Hepatocyte (in vitro differentiated cells): ENCODE results near the gene TCF4. TPM values are rescaled to one million over a fixed set of nuclear protein-coding genes. Genes with fewer than 3 reads are reported as not detected.

Experiments used
- DNase-seq: peaks from one replicate; pipeline ENCODE4 v3.0.0-alpha.2; 2016; ENCODE audit warnings: low spot score
- H2AFZ ChIP-seq: fragments of 200-600 bp; sonication (generic); 2 replicates; pipeline ENCODE4 v1.6.0; 2016; ENCODE audit warnings: antibody characterized with exemption, mild to moderate bottlenecking
- H3K27ac ChIP-seq: fragments of 200-600 bp; sonication (generic); 2 replicates; pipeline ENCODE4 v1.5.1; 2016; ENCODE audit warnings: mild to moderate bottlenecking
- H3K27me3 ChIP-seq: fragments of 200-600 bp; sonication (generic); 2 replicates; pipeline ENCODE4 v1.6.1; 2016
- H3K36me3 ChIP-seq: fragments of 200-600 bp; sonication (generic); replicated peaks from 2 replicates; pipeline ENCODE4 v1.5.1; 2016; ENCODE audit warnings: low read depth; ENCODE audit not compliant: insufficient read depth
- H3K4me1 ChIP-seq: fragments of 200-600 bp; sonication (generic); 2 replicates; pipeline ENCODE4 v1.5.1; 2016; ENCODE audit warnings: mild to moderate bottlenecking, moderate library complexity; ENCODE audit not compliant: insufficient read depth
- H3K4me2 ChIP-seq: fragments of 200-600 bp; sonication (generic); 2 replicates; pipeline ENCODE4 v1.6.0; 2016
- H3K4me3 ChIP-seq: fragments of 200-600 bp; sonication (generic); 2 replicates; pipeline ENCODE4 v1.5.1; 2016; ENCODE audit warnings: mild to moderate bottlenecking
- H3K79me2 ChIP-seq: fragments of 200-600 bp; sonication (generic); 2 replicates; pipeline ENCODE4 v1.6.0; 2017; ENCODE audit warnings: mild to moderate bottlenecking
- H3K9me2 ChIP-seq: fragments of 200-600 bp; sonication (generic); replicated peaks from 2 replicates; pipeline ENCODE4 v1.6.0; 2017; ENCODE audit warnings: mild to moderate bottlenecking; ENCODE audit not compliant: insufficient read depth
- H3K9me3 ChIP-seq: fragments of 200-600 bp; sonication (generic); 2 replicates; pipeline ENCODE4 v1.5.1; 2016; ENCODE audit warnings: low read depth, mild to moderate bottlenecking
- H4K20me1 ChIP-seq: fragments of 200-600 bp; sonication (generic); 2 replicates; pipeline ENCODE4 v1.6.0; 2016; ENCODE audit warnings: mild to moderate bottlenecking; ENCODE audit not compliant: insufficient read depth, poor library complexity, severe bottlenecking
- CTCF ChIP-seq: fragments of 200-600 bp; sonication (generic); IDR thresholded peaks from 2 replicates; pipeline ENCODE4 v1.5.1; 2016; ENCODE audit warnings: antibody characterized with exemption, mild to moderate bottlenecking; ENCODE audit not compliant: poor library complexity
- EZH2 ChIP-seq: fragments of 200-600 bp; sonication (generic); IDR thresholded peaks from 2 replicates; pipeline ENCODE4 v1.6.1; 2016; ENCODE audit warnings: antibody characterized with exemption, mild to moderate bottlenecking, borderline replicate concordance
- EZH2phosphoT487 ChIP-seq: fragments of 200-600 bp; sonication (generic); IDR thresholded peaks from one replicate; pipeline ENCODE4 v1.6.1; 2018; ENCODE audit warnings: antibody characterized with exemption, mild to moderate bottlenecking, low read depth, moderate library complexity; ENCODE audit not compliant: unreplicated experiment, severe bottlenecking
- WGBS: methylation state at CpG from one replicate; pipeline ENCODE4 v1.1.6; 2016; ENCODE audit warnings: low lambda C conversion rate; ENCODE audit errors: missing lambda C conversion rate; 5-methylcytosine and 5-hydroxymethylcytosine counted together
- polyA plus RNA-seq: library from polyadenylated mRNA; unstranded; fragments of >200 nt; fragmentation: Nextera tagmentation; extraction: Ambion mirVana; gene quantifications from 2 replicates; pipeline ENCODE4 v1.2.1, GENCODE V29; 2016
- total RNA-seq: library from RNA; depleted of rRNA; stranded (reverse); fragments of >200 nt; gene quantifications from 2 replicates; pipeline ENCODE4 v1.2.3, GENCODE V29; 2014

Gene TCF4
- total RNA-seq = 57.8 and 65.2 TPM in 2 replicates
- polyA plus RNA-seq = 40.5 and 42.4 TPM in 2 replicates

GRCh38 chr18:55588111-55588869, at the start of gene TCF4:
Gene TCF4, minus strand, starts transcription at chr18:55588192. Its CDS starts 1,076 bp downstream, at chr18:55587116.
- Histone ChIP-seq H3K4me2 (peak within 1 kb of the TSS; percentile 81), H3K79me2 (peaks cover 47% of the 10 kb centered on the region), H3K9me2 (no peaks in the 10 kb centered on the region), H3K4me1 (peaks cover 6% of the 10 kb centered on the region), H3K27me3 (no peaks in the 10 kb centered on the region), H3K4me3 (peak within 1 kb of the TSS; percentile 70), H3K36me3 (no peaks in the 10 kb centered on the region), H4K20me1 (no peaks in the 10 kb centered on the region), H3K27ac (peak within 1 kb of the TSS; percentile 83), H2AFZ (peak within 1 kb of the TSS; percentile 73), H3K9me3 (no peaks in the 10 kb centered on the region)
- no peak for TF ChIP-seq EZH2phosphoT487
- TF ChIP-seq CTCF = no peak
- no peak for TF ChIP-seq EZH2
- DNase-seq = peak; percentile 71
- WGBS = 2% methylated on average over 15 of the region's 46 CpGs

- H3K4me1 ChIP-seq = no peaks in the 10 kb centered on the region
- no peak for TF ChIP-seq CTCF
- no peaks in the 10 kb centered on the region for H3K79me2 ChIP-seq
- H3K9me2 ChIP-seq = no peaks in the 10 kb centered on the region
- 47% methylated on average over 8 of the region's 8 CpGs for WGBS
- no peak overlapping the region for H3K4me2 ChIP-seq
- no peak overlapping the region for H2AFZ ChIP-seq
- no peaks in the 10 kb centered on the region for H3K9me3 ChIP-seq
- H4K20me1 ChIP-seq = no peaks in the 10 kb centered on the region
- H3K27ac ChIP-seq = peak overlapping the region; percentile 5
- no peaks in the 10 kb centered on the region for H3K36me3 ChIP-seq
- peak; percentile 49 for DNase-seq
- no peak overlapping the region for H3K4me3 ChIP-seq
- no peaks in the 10 kb centered on the region for H3K27me3 ChIP-seq
Observed at GRCh38 chr18:55637204-55637603, 49.2 kb upstream of the TCF4 start.

GRCh38 chr18:55635439-55635838, 47.4 kb upstream of the TCF4 start:
- 50% methylated on average over 2 of the region's 2 CpGs for WGBS
- Histone ChIP-seq H3K36me3 (no peaks in the 10 kb centered on the region), H3K4me2 (no peak overlapping the region), H4K20me1 (no peaks in the 10 kb centered on the region), H3K9me2 (no peaks in the 10 kb centered on the region), H3K4me1 (no peaks in the 10 kb centered on the region), H3K27me3 (no peaks in the 10 kb centered on the region), H3K4me3 (no peak overlapping the region), H3K79me2 (no peaks in the 10 kb centered on the region), H2AFZ (no peak overlapping the region), H3K27ac (no peak overlapping the region), H3K9me3 (no peaks in the 10 kb centered on the region)
- DNase-seq = no peak
- TF ChIP-seq EZH2 (no peak), EZH2phosphoT487 (no peak), CTCF (no peak)
